GM12864 (cell line): ENCODE data around the gene PTPRM.

Experiments used
- DNase-seq: peaks from one replicate; pipeline ENCODE4 v3.0.0-alpha.2; 2011; ENCODE audit warnings: low read depth
- H3K4me3 ChIP-seq: 2 replicates; pipeline ENCODE4 v1.5.1; 2011; ENCODE audit warnings: mild to moderate bottlenecking, low read depth, low read length, control low read depth
- CTCF ChIP-seq: IDR thresholded peaks from 2 replicates; pipeline ENCODE4 v1.5.1; 2011; ENCODE audit warnings: low read depth, mild to moderate bottlenecking, moderate library complexity, low read length, control low read depth, inconsistent platforms; ENCODE audit errors: missing control alignments

Gene PTPRM

DNA sequence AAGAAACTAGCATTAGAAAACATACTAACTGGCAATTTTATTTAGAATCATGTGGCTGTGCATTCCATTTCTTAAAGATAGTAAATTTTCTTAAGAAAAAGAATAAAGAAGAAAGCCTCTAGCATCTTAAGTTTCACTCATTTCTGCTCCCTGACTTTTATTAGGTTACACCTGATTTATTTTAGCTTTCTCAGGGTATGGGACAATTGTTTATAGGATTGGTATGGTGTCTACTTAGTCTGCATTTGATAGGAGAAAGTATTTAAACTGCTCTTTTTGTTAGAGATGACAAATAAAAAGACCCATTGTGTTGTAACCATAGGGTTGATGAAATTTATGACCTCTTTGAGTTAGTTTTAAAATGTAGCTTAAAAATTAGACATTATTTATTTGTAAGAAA lies 115.2 kb downstream of the PTPRM start:
- DNase-seq: no peak
- no peak overlapping the region for H3K4me3 ChIP-seq
- TF ChIP-seq CTCF: no peak

GRCh38 chr18:7683753-7684152 lies 116.6 kb downstream of the PTPRM start:
- TF ChIP-seq CTCF: no peak
- H3K4me3 ChIP-seq: no peak overlapping the region
- DNase-seq: no peak

DNA sequence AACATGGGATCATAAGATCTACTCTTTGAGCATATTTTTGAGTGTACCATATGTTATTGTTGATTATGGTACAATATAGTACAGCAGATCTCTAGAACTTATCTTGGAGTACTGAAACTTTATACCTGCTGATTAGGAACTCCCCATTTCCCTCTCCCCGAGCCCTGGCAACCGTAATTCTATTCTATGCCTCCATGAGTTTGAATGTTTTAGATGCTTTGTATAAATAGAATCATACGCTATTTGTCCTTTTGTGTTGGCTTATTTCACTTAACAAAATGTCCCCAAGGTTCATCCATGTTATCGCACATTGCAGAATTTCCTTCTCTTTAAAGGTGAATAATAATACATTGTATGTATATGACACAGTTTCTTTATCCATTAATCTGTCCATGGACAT lies 117.2 kb downstream of the PTPRM start:
- no peak for TF ChIP-seq CTCF
- DNase-seq: no peak
- no peak overlapping the region for H3K4me3 ChIP-seq

GRCh38 chr18:7684966-7685365 lies 117.8 kb downstream of the PTPRM start:
- no peak for TF ChIP-seq CTCF
- H3K4me3 ChIP-seq: no peak overlapping the region
- no peak for DNase-seq

DNA sequence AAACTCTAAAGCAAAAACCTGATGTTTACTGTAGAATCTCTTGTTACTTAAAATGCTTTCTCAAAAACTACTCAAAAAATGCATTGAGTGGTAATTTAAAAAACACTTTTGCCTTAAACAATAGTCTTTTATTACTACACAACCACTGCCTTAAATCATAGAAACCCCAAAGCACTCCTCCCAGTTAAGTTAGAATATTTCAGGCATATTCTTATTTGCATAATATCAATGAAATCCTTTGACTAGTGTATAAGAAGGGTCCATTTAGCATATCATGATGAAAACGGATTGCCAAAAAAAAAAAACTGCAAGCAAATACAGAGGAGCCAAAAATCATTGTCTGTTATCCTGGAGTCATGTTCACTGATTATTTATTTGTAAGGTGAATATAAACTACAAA lies 119.2 kb downstream of the PTPRM start:
- DNase-seq: no peak
- no peak for TF ChIP-seq CTCF
- H3K4me3 ChIP-seq: no peak overlapping the region

DNA sequence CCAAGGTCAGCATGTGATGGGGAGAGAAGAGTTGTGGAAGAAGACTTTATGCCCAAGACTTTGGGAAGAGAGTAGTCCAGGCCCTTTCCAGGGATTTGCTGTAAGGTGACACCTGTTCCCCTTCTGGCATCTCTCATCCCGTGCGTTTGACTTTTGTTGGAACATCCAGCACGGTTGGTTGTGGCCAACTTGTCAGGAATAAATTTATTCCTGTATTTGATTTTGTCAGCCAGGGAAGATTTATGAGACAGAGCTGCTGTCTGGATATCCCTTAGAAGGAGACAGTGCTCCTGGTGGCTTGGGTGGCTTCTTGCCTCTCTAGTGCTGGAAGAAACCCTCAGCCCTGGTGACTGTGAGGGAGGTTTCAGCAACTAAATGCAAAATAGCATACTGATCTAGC lies 121.5 kb downstream of the PTPRM start:
- no peak for TF ChIP-seq CTCF
- H3K4me3 ChIP-seq: no peak overlapping the region
- no peak for DNase-seq

DNA sequence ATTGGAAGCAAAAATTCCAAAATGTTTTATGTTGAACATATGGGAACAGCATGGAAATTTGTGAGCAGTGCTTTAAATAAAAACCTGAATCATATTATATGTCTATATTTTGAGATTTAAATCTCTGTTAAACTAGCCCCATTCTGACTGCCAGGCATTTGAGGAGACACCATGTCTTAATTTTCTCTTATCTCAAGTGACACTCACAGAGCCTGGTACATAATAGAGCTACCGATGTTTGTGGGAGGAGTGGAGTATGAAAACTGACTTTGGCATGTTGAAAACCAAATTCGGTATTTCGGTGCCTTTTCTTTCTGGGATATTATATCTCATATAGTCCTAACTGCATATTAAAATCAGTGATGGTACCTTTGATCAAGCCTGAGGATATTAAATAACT lies 124.1 kb downstream of the PTPRM start:
- H3K4me3 ChIP-seq: no peak overlapping the region
- no peak for TF ChIP-seq CTCF
- no peak for DNase-seq
